ENCODE measurements around the gene ARHGAP28.

DNA sequence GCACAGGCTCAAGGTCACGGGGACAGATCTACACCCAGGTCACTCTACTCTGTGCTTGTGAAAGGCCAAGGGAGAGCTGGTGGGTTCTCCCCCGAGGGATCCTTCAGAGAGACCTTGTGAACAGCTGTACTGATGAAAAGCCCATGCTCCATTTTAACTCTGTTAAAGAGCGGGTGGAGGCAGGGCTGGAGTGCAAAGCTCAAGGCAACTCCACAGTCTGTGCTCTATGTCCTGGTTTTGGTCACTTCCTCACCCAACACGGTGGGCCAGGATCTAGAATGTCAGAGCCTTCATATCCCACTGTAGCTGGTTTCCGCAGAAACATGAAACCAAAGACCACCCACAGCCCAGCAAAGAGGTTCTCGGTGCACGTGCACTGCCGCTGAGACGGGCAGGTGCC is 210.9 kb downstream of the ARHGAP28 start:
- TF ChIP-seq, protein P1, sequence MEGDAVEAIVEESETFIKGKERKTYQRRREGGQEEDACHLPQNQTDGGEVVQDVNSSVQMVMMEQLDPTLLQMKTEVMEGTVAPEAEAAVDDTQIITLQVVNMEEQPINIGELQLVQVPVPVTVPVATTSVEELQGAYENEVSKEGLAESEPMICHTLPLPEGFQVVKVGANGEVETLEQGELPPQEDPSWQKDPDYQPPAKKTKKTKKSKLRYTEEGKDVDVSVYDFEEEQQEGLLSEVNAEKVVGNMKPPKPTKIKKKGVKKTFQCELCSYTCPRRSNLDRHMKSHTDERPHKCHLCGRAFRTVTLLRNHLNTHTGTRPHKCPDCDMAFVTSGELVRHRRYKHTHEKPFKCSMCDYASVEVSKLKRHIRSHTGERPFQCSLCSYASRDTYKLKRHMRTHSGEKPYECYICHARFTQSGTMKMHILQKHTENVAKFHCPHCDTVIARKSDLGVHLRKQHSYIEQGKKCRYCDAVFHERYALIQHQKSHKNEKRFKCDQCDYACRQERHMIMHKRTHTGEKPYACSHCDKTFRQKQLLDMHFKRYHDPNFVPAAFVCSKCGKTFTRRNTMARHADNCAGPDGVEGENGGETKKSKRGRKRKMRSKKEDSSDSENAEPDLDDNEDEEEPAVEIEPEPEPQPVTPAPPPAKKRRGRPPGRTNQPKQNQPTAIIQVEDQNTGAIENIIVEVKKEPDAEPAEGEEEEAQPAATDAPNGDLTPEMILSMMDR (IDR thresholded peaks at IDR 0.05): no peak
- TF ChIP-seq POLR2A (IDR thresholded peaks at IDR 0.05): no peak

Data from adrenal gland (tissue), 5 donors.